Trophoblast cell (in vitro differentiated cells and primary cell): ENCODE measurements around the gene SNTG2.

Experiments used
- DNase-seq, 2 donors: peaks; one replicate each; pipeline ENCODE4 v3.0.0-alpha.2; 2016
- H2AFZ ChIP-seq: 2 replicates; pipeline ENCODE4 v1.6.1; 2013; ENCODE audit warnings: low read length, moderate library complexity, mild to moderate bottlenecking; ENCODE audit not compliant: insufficient read depth, poor library complexity
- H2AK5ac ChIP-seq: 2 replicates; pipeline ENCODE4 v1.6.1; 2013; ENCODE audit warnings: mild to moderate bottlenecking, low read length
- H2BK120ac ChIP-seq: 2 replicates; pipeline ENCODE4 v1.6.1; 2013; ENCODE audit warnings: low read length, mild to moderate bottlenecking, moderate library complexity; ENCODE audit not compliant: insufficient read depth, poor library complexity
- H2BK12ac ChIP-seq: 2 replicates; pipeline ENCODE4 v1.6.1; 2013; ENCODE audit warnings: mild to moderate bottlenecking, low read length, moderate library complexity
- H2BK5ac ChIP-seq: 2 replicates; pipeline ENCODE4 v1.6.1; 2013; ENCODE audit warnings: low read length, low read depth, moderate library complexity, mild to moderate bottlenecking; ENCODE audit not compliant: poor library complexity
- H3K14ac ChIP-seq: 2 replicates; pipeline ENCODE4 v1.6.1; 2013; ENCODE audit warnings: mild to moderate bottlenecking, low read length
- H3K18ac ChIP-seq: 2 replicates; pipeline ENCODE4 v1.6.1; 2013; ENCODE audit warnings: mild to moderate bottlenecking, low read length
- H3K23ac ChIP-seq: 2 replicates; pipeline ENCODE4 v1.6.1; 2013; ENCODE audit warnings: low read length
- H3K27ac ChIP-seq: 2 replicates; pipeline ENCODE4 v1.5.1; 2013; ENCODE audit warnings: low read depth, mild to moderate bottlenecking, inconsistent platforms, low read length, moderate library complexity
- H3K27me3 ChIP-seq: 2 replicates; pipeline ENCODE4 v1.6.1; 2013; ENCODE audit warnings: inconsistent platforms, mild to moderate bottlenecking, low read length, moderate library complexity; ENCODE audit not compliant: insufficient read depth
- H3K36me3 ChIP-seq, 2 experiments: 1 replicate in 1 of 2; 2 replicates in 1 of 2; pipeline ENCODE4 v1.6.1; 2013; ENCODE audit warnings: low read length in 2 of 2, mild to moderate bottlenecking in 2 of 2, moderate library complexity in 1 of 2; ENCODE audit not compliant: insufficient read depth in 2 of 2, control insufficient read depth in 1 of 2
- H3K4ac ChIP-seq: 2 replicates; pipeline ENCODE4 v1.6.1; 2013; ENCODE audit warnings: low read depth, mild to moderate bottlenecking, low read length, moderate library complexity
- H3K4me1 ChIP-seq, 2 experiments: 1 replicate in 1 of 2; 2 replicates in 1 of 2; pipeline ENCODE4 v1.6.1; 2013; ENCODE audit warnings: low read length in 2 of 2, mild to moderate bottlenecking in 2 of 2, moderate library complexity in 1 of 2; ENCODE audit not compliant: insufficient read depth in 2 of 2, control insufficient read depth in 1 of 2
- H3K4me2 ChIP-seq: 2 replicates; pipeline ENCODE4 v1.6.1; 2013; ENCODE audit warnings: inconsistent platforms, mild to moderate bottlenecking, low read length, moderate library complexity
- H3K4me3 ChIP-seq: 2 replicates; pipeline ENCODE4 v1.5.1; 2013; ENCODE audit warnings: mild to moderate bottlenecking, low read depth, low read length, inconsistent platforms
- H3K79me1 ChIP-seq: one replicate; pipeline ENCODE4 v1.6.1; 2013; ENCODE audit warnings: low read length
- H3K79me2 ChIP-seq: 2 replicates; pipeline ENCODE4 v1.6.1; 2013; ENCODE audit warnings: low read length, mild to moderate bottlenecking; ENCODE audit not compliant: control insufficient read depth, insufficient read depth, poor library complexity
- H3K9ac ChIP-seq: 2 replicates; pipeline ENCODE4 v1.6.1; 2013; ENCODE audit warnings: mild to moderate bottlenecking, low read length
- H3K9me3 ChIP-seq: 2 replicates; pipeline ENCODE4 v1.6.1; 2013; ENCODE audit warnings: low read depth, mild to moderate bottlenecking, control low read depth, inconsistent platforms, low read length; ENCODE audit not compliant: insufficient read depth
- H4K12ac ChIP-seq: 2 replicates; pipeline ENCODE4 v1.6.1; 2013; ENCODE audit warnings: low read depth, mild to moderate bottlenecking, low read length, moderate library complexity
- H4K8ac ChIP-seq: 2 replicates; pipeline ENCODE4 v1.6.1; 2013; ENCODE audit warnings: low read depth, mild to moderate bottlenecking, low read length, moderate library complexity
- H4K91ac ChIP-seq: one replicate; pipeline ENCODE4 v1.6.1; 2013; ENCODE audit warnings: low read depth, mild to moderate bottlenecking, low read length, moderate library complexity
- WGBS: extraction: QIAGEN DNeasy Blood & Tissue Kit; methylation state at CpG from one replicate; pipeline ENCODE4 v1.1.7; 2013; ENCODE audit warnings: missing lambda C conversion rate; ENCODE audit not compliant: insufficient read length, insufficient coverage; ENCODE audit errors: extremely low coverage; 5-methylcytosine and 5-hydroxymethylcytosine counted together

The SNTG2 gene

DNA sequence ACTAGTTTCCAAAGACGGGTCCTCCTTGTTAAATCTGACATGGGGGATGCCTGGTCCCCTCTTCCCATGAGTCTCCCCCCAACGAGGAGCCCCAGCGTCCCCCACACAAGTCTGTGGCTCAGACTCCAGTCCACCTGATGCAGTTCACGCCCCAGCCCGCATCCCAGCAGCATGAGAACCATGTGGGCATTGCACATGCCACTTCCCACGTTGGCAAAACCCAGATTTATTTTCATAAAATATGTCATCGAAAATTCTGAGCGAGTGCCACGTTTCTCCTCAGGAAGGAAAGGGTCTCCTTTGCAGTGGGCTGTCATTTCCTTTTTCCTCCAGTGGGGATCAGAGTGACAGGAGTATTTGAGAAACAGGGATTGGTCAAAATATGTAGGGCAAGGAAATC is 417.0 kb downstream of the SNTG2 start:
- no peak overlapping the region for H4K8ac ChIP-seq
- H2BK120ac ChIP-seq: no peak overlapping the region
- no peak overlapping the region for H3K14ac ChIP-seq
- H4K12ac ChIP-seq: no peak overlapping the region
- H2AFZ ChIP-seq: no peak overlapping the region
- H3K18ac ChIP-seq: no peak overlapping the region
- H3K36me3 ChIP-seq: no peaks in the 10 kb centered on the region
- H3K23ac ChIP-seq: no peak overlapping the region
- H3K27ac ChIP-seq: no peak overlapping the region
- peaks cover 1% of the 10 kb centered on the region for H3K9me3 ChIP-seq
- H2BK5ac ChIP-seq: no peak overlapping the region
- no peak overlapping the region for H4K91ac ChIP-seq
- H2BK12ac ChIP-seq: no peak overlapping the region
- H3K4ac ChIP-seq: no peak overlapping the region
- DNase-seq: no peak
- H3K79me2 ChIP-seq: no peaks in the 10 kb centered on the region
- H3K4me1 ChIP-seq: no peaks in the 10 kb centered on the region
- no peak overlapping the region for H3K4me3 ChIP-seq
- H2AK5ac ChIP-seq: no peak overlapping the region
- H3K4me2 ChIP-seq: no peak overlapping the region
- no peak overlapping the region for H3K9ac ChIP-seq
- no peaks in the 10 kb centered on the region for H3K27me3 ChIP-seq
- no CpG with 5 or more reads among the region's 9 CpGs for WGBS
- no peaks in the 10 kb centered on the region for H3K79me1 ChIP-seq

- no peak for DNase-seq
- Histone ChIP-seq H3K27me3 (no peaks in the 10 kb centered on the region), H3K18ac (no peak overlapping the region), H2AK5ac (no peak overlapping the region), H3K14ac (no peak overlapping the region), H3K4me3 (no peak overlapping the region), H3K9ac (no peak overlapping the region), H3K4ac (no peak overlapping the region), H3K4me2 (no peak overlapping the region), H3K9me3 (peaks cover 1% of the 10 kb centered on the region), H2BK12ac (no peak overlapping the region), H2BK5ac (no peak overlapping the region), H3K23ac (no peak overlapping the region), H4K12ac (no peak overlapping the region), H3K36me3 (no peaks in the 10 kb centered on the region), H3K27ac (no peak overlapping the region), H3K79me2 (no peaks in the 10 kb centered on the region), H3K4me1 (no peaks in the 10 kb centered on the region), H3K79me1 (no peaks in the 10 kb centered on the region), H2AFZ (no peak overlapping the region), H4K8ac (no peak overlapping the region), H4K91ac (no peak overlapping the region), H2BK120ac (no peak overlapping the region)
- WGBS: no CpG with 5 or more reads among the region's 10 CpGs
Observed at GRCh38 chr2:1369905-1370304, 419.3 kb downstream of the SNTG2 start.

DNA sequence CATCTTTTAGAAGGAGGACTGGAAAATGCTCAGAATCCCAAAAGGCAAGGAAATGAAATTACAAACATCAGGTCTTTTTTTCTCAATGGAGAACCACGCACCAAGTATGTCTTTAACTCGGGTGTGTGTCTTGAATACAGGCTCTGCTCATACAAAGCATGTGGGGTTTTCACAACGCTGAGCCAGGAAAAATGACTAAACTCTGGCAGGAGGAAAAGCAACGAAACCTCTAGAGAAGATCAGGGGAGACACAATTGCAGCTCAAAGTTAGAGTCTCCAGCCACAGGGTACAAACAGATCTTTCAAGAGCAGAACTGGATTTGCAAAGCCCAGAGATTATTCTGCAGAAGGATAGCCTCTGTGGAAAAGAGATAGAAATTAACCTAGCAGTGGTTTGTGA is 419.8 kb downstream of the SNTG2 start:
- Histone ChIP-seq H3K9ac (no peak overlapping the region), H3K4ac (no peak overlapping the region), H3K23ac (no peak overlapping the region), H2BK12ac (no peak overlapping the region), H3K18ac (no peak overlapping the region), H3K9me3 (peaks cover 1% of the 10 kb centered on the region), H2BK5ac (no peak overlapping the region), H3K4me1 (no peaks in the 10 kb centered on the region), H2AFZ (no peak overlapping the region), H3K4me3 (no peak overlapping the region), H3K4me2 (no peak overlapping the region), H2AK5ac (no peak overlapping the region), H3K27ac (no peak overlapping the region), H3K36me3 (no peaks in the 10 kb centered on the region), H3K14ac (no peak overlapping the region), H4K91ac (no peak overlapping the region), H3K27me3 (no peaks in the 10 kb centered on the region), H4K12ac (no peak overlapping the region), H4K8ac (no peak overlapping the region), H2BK120ac (no peak overlapping the region), H3K79me2 (no peaks in the 10 kb centered on the region), H3K79me1 (no peaks in the 10 kb centered on the region)
- WGBS: no CpG with 5 or more reads among the region's 4 CpGs
- DNase-seq: no peak

- H3K18ac ChIP-seq: no peak overlapping the region
- no peak overlapping the region for H3K4ac ChIP-seq
- no CpG with 5 or more reads among the region's 11 CpGs for WGBS
- H3K4me3 ChIP-seq: no peak overlapping the region
- no peaks in the 10 kb centered on the region for H3K36me3 ChIP-seq
- H3K27ac ChIP-seq: no peak overlapping the region
- no peak overlapping the region for H3K14ac ChIP-seq
- no peaks in the 10 kb centered on the region for H3K27me3 ChIP-seq
- no peak overlapping the region for H3K4me2 ChIP-seq
- H2BK120ac ChIP-seq: no peak overlapping the region
- H3K9me3 ChIP-seq: peaks cover 2% of the 10 kb centered on the region
- no peak overlapping the region for H2BK5ac ChIP-seq
- H4K12ac ChIP-seq: no peak overlapping the region
- H3K9ac ChIP-seq: no peak overlapping the region
- no peaks in the 10 kb centered on the region for H3K79me2 ChIP-seq
- no peaks in the 10 kb centered on the region for H3K79me1 ChIP-seq
- no peaks in the 10 kb centered on the region for H3K4me1 ChIP-seq
- H3K23ac ChIP-seq: no peak overlapping the region
- no peak overlapping the region for H2AFZ ChIP-seq
- no peak overlapping the region for H2BK12ac ChIP-seq
- no peak overlapping the region for H4K91ac ChIP-seq
- H4K8ac ChIP-seq: no peak overlapping the region
- no peak overlapping the region for H2AK5ac ChIP-seq
- DNase-seq: no peak
Observed at GRCh38 chr2:1371082-1371481, 420.4 kb downstream of the SNTG2 start.
